GM12873 (cell line): ENCODE measurements around the gene CKAP2L.

ENCODE experiments used
- CTCF ChIP-seq: IDR thresholded peaks from 2 replicates; pipeline ENCODE4 v1.5.1; 2012; ENCODE audit warnings: low read depth, mild to moderate bottlenecking, moderate library complexity, low read length, control low read depth; ENCODE audit not compliant: insufficient read depth; ENCODE audit errors: missing control alignments

Gene CKAP2L

DNA sequence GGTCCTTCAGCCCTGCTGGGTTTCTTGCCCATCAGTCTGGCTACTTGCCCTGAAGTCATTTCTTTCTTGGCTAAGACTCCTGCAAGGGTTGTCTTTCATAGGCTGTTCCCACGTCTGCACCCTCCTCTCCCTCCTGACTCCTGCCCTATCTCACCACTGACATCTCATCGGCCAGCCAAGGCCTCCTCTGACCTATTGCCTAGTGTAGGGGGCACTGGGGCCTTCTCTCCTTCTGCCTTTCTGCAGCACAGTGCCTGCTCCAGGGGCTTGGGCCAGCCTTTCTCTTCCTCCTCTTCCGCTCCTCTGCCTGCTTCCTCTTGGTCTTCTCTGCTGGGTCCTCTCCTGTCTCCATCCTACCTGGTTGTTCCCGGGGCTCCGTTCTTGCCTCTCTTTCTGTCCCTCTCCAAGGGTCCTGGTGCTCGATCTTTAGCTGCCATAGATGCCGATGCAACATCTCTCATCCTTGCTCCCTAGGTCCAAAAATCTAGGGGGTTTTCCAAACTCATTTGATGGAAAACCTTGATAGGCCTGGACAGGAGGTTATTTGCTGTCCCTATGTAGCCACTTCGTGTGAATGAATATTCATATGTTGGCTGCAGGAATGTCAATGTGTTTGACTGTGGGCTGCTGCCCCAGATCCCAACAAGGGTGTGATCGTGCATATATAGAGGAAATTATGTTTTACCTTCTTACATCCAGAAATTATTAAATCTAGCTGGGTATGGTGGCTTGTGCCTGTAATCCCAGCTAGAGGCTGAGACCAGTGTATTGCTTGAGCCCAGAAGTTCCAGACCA is 53.3 kb downstream of the CKAP2L start:
- no peak for TF ChIP-seq CTCF

DNA sequence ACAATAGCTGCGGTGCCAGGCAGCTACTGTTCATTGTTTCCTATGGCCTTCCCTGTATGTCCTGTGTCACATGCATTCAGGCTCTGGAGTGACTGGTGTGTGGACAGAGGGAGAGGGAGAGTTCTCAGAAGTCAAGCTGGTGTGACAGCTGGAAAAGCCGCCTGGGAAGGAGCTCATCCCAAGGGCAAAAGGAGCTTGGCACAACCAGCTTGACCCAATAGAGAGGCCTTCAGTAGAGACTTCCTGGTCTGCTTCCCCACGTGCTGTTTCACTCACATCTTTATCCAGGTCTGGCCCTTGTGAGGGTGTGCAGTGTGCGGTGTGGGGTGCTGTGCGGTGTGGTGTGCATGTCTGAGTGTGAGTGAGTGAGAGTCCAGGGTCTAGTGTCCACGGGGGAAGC is 54.7 kb downstream of the CKAP2L start:
- TF ChIP-seq CTCF = no peak

DNA sequence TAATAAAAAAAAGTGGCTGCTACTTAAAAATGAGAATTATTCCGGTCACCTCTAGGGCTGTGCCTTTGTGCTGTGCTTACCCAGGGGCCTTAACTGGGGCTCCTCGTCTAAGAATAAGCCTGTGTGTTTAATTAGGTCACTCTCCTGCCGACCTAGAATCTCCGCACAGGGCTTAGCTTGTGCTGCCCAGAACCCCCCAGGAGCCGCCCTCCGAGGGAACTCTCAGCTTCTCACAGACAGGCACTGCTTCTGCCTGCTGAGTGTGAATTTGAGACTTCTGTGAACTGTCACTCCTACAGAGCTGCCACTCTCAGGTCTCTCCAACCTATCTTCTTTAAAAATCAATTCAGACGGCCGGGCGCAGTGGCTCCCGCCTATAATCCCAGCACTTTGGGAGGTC is 55.4 kb downstream of the CKAP2L start:
- no peak for TF ChIP-seq CTCF

GRCh38 chr2:112706170-112706664 is 58.2 kb downstream of the CKAP2L start:
- TF ChIP-seq CTCF = no peak

- no peak for TF ChIP-seq CTCF
These were observed 58.8 kb downstream of the CKAP2L start for GRCh38 chr2:112705575-112705974.

- no peak for TF ChIP-seq CTCF
These were observed 60.7 kb downstream of the CKAP2L start for GRCh38 chr2:112703684-112704083.

- no peak for TF ChIP-seq CTCF
These were observed 63.4 kb downstream of the CKAP2L start for GRCh38 chr2:112701052-112701451.
